IMR-90 (cell line): ENCODE results near the gene LARP1. TPM values are rescaled to one million over a fixed set of nuclear protein-coding genes. Genes with fewer than 3 reads are reported as not detected.

Experiments used
- ATAC-seq: fragments of 200-7000 bp; cut with Tn5 transposase; 2 replicates; pipeline ENCODE4 v1.9.1; 2020; ENCODE audit warnings: low read depth, mild to moderate bottlenecking, moderate library complexity
- BruUV-seq: library from RNA; stranded (reverse); fragments of 400-500 nt; replicated peaks from 2 replicates; lab custom pipeline; 2021; lab: Mats Ljungman, UMichigan
- CTCF ChIA-PET: fragments of 300-600 bp; formaldehyde crosslinking; extraction: SDS; loops from one replicate; lab custom pipeline; 2021; ENCODE audit warnings: antibody characterized with exemption; lab: Yijun Ruan, JAX
- POLR2A ChIA-PET: fragments of 300-600 bp; sonication (Branson Sonifier 250); formaldehyde crosslinking; loops from one replicate; lab custom pipeline; 2022; ENCODE audit warnings: antibody characterized with exemption; ENCODE audit not compliant: unreplicated experiment; lab: Charles Lee
- DNase-seq: peaks from one replicate; pipeline ENCODE4 v3.0.0; 2013
- H2AFZ ChIP-seq: replicated peaks from 2 replicates; pipeline ENCODE3; 2013; ENCODE audit warnings: low read length, mild to moderate bottlenecking; ENCODE audit not compliant: poor library complexity
- H2AK5ac ChIP-seq: 2 replicates; pipeline ENCODE4 v1.6.1; 2013; ENCODE audit warnings: low read depth, low read length, inconsistent platforms
- H2AK9ac ChIP-seq: replicated peaks from 2 replicates; pipeline ENCODE3; 2013; ENCODE audit warnings: mild to moderate bottlenecking, low read depth, low read length, moderate library complexity; ENCODE audit not compliant: poor library complexity
- H2BK120ac ChIP-seq: 2 replicates; pipeline ENCODE4 v1.6.1; 2013; ENCODE audit warnings: low read depth, low read length, inconsistent platforms
- H2BK15ac ChIP-seq: 3 replicates; pipeline ENCODE4 v1.6.1; 2013; ENCODE audit warnings: low read depth, low read length, inconsistent platforms
- H2BK20ac ChIP-seq: 2 replicates; pipeline ENCODE4 v1.6.1; 2013; ENCODE audit warnings: low read depth, mild to moderate bottlenecking, inconsistent platforms, low read length, moderate library complexity
- H2BK5ac ChIP-seq: 2 replicates; pipeline ENCODE4 v1.6.1; 2013; ENCODE audit warnings: mild to moderate bottlenecking, low read depth, low read length, inconsistent platforms; ENCODE audit not compliant: poor library complexity, severe bottlenecking
- H3K14ac ChIP-seq: replicated peaks from 2 replicates; pipeline ENCODE4 v1.6.1; 2013; ENCODE audit warnings: low read depth, low read length, inconsistent platforms
- H3K18ac ChIP-seq: 2 replicates; pipeline ENCODE4 v1.6.1; 2013; ENCODE audit warnings: low read depth, low read length, control low read depth
- H3K23ac ChIP-seq: 2 replicates; pipeline ENCODE4 v1.6.1; 2013; ENCODE audit warnings: low read depth, low read length, inconsistent platforms
- H3K27ac ChIP-seq: 2 replicates; pipeline ENCODE4 v1.5.1; 2013; ENCODE audit warnings: mild to moderate bottlenecking, control low read depth, low read length; ENCODE audit not compliant: insufficient read depth
- H3K27me3 ChIP-seq: 2 replicates; pipeline ENCODE4 v1.6.1; 2013; ENCODE audit warnings: low read length; ENCODE audit not compliant: control insufficient read depth, insufficient read depth
- H3K36me3 ChIP-seq: 2 replicates; pipeline ENCODE4 v1.6.1; 2013; ENCODE audit warnings: low read length, mixed read lengths; ENCODE audit not compliant: control insufficient read depth, insufficient read depth
- H3K4ac ChIP-seq: 2 replicates; pipeline ENCODE4 v1.6.1; 2013; ENCODE audit warnings: low read depth, low read length, inconsistent platforms
- H3K4me1 ChIP-seq: 2 replicates; pipeline ENCODE4 v1.6.1; 2013; ENCODE audit warnings: low read length, mixed read lengths; ENCODE audit not compliant: control insufficient read depth, insufficient read depth
- H3K4me2 ChIP-seq: 2 replicates; pipeline ENCODE4 v1.6.1; 2013; ENCODE audit warnings: low read depth, mild to moderate bottlenecking, control low read depth, low read length, moderate library complexity
- H3K4me3 ChIP-seq: 2 replicates; pipeline ENCODE4 v1.5.1; 2013; ENCODE audit warnings: low read depth, mild to moderate bottlenecking, control low read depth, low read length, moderate library complexity; ENCODE audit not compliant: insufficient read depth
- H3K56ac ChIP-seq: 2 replicates; pipeline ENCODE4 v1.6.1; 2013; ENCODE audit warnings: low read length, inconsistent platforms; ENCODE audit not compliant: insufficient read depth; ENCODE audit errors: extremely low read depth
- H3K79me1 ChIP-seq, 2 experiments: 2 replicates each; pipeline ENCODE4 v1.6.1; 2013; ENCODE audit warnings: low read length in 2 of 2, inconsistent platforms in 1 of 2, low read depth in 1 of 2
- H3K9ac ChIP-seq: 2 replicates; pipeline ENCODE4 v1.6.1; 2013; ENCODE audit warnings: low read depth, low read length, control low read depth
- H3K9me1 ChIP-seq: 2 replicates; pipeline ENCODE4 v1.6.1; 2013; ENCODE audit warnings: low read length, inconsistent platforms; ENCODE audit not compliant: insufficient read depth
- H3K9me3 ChIP-seq: 2 replicates; pipeline ENCODE4 v1.6.1; 2013; ENCODE audit warnings: low read length; ENCODE audit not compliant: control insufficient read depth, insufficient read depth
- H4K20me1 ChIP-seq: 2 replicates; pipeline ENCODE4 v1.6.1; 2013; ENCODE audit warnings: low read length, inconsistent platforms; ENCODE audit not compliant: insufficient read depth
- H4K5ac ChIP-seq: 2 replicates; pipeline ENCODE4 v1.6.1; 2013; ENCODE audit warnings: mild to moderate bottlenecking, low read depth, low read length, control low read depth
- H4K8ac ChIP-seq, 2 experiments: 2 replicates each; pipeline ENCODE4 v1.6.1; 2013; ENCODE audit warnings: low read depth in 2 of 2, low read length in 2 of 2, control low read depth in 1 of 2, inconsistent platforms in 1 of 2
- H4K91ac ChIP-seq: 2 replicates; pipeline ENCODE4 v1.6.1; 2013; ENCODE audit warnings: low read depth, low read length, inconsistent platforms; ENCODE audit not compliant: insufficient read depth
- CEBPB ChIP-seq: IDR thresholded peaks from 2 replicates; pipeline ENCODE4 v1.6.1; 2012; ENCODE audit warnings: low read depth, low read length, improper control_type of control experiment
- CHD1 ChIP-seq: IDR thresholded peaks from 2 replicates; pipeline ENCODE4 v1.6.1; 2012; ENCODE audit warnings: low read depth, low read length, improper control_type of control experiment
- ELK1 ChIP-seq: fragments of 150-350 bp; IDR thresholded peaks from 2 replicates; pipeline ENCODE4 v1.6.1; 2016; ENCODE audit warnings: low read depth, mild to moderate bottlenecking, low read length, moderate library complexity, borderline replicate concordance
- MAZ ChIP-seq: IDR thresholded peaks from 2 replicates; pipeline ENCODE4 v1.6.1; 2012; ENCODE audit warnings: low read depth, mild to moderate bottlenecking, low read length, improper control_type of control experiment, moderate library complexity, borderline replicate concordance
- MXI1 ChIP-seq: IDR thresholded peaks from 2 replicates; pipeline ENCODE4 v1.6.1; 2012; ENCODE audit warnings: low read depth, mild to moderate bottlenecking, low read length, moderate library complexity, borderline replicate concordance
- RCOR1 ChIP-seq: IDR thresholded peaks from 2 replicates; pipeline ENCODE4 v1.6.1; 2012; ENCODE audit warnings: mild to moderate bottlenecking, low read length, improper control_type of control experiment; ENCODE audit not compliant: insufficient replicate concordance
- WGBS, 2 experiments: methylation state at CpG; one replicate each; pipeline versions ENCODE4 v1.1.5 to v1.1.7; 2013; ENCODE audit warnings: missing lambda C conversion rate in 2 of 2; ENCODE audit not compliant: insufficient read length in 1 of 2; ENCODE audit errors: extremely low coverage in 2 of 2; 5-methylcytosine and 5-hydroxymethylcytosine counted together
- dilution Hi-C: fragments of 300-500 bp; cut with HindIII; formaldehyde crosslinking; loops from one replicate; pipeline ENCODE4 v1.14.3; 2018; ENCODE audit warnings: low sequenced_read_pairs; ENCODE audit not compliant: unreplicated experiment
- in situ Hi-C: fragments of 300-500 bp; cut with MboI; formaldehyde crosslinking; loops from 3 replicates; pipeline ENCODE4 v1.14.3; 2019; ENCODE audit warnings: low sequenced_read_pairs, inconsistent platforms, mixed read lengths
- intact Hi-C: fragments of 100-400 bp; cut with micrococcal nuclease; formaldehyde crosslinking; loops from 2 replicates; pipeline ENCODE4 v1.10.0; 2022
- polyA plus RNA-seq, 3 experiments: library from polyadenylated mRNA; depleted of rRNA; stranded (reverse); fragments of >200 nt; gene quantifications; 2 replicates each; pipeline ENCODE4 v1.2.3, GENCODE V29; 2012; ENCODE audit warnings: low replicate concordance in 1 of 3
- total RNA-seq: library from RNA; depleted of rRNA; stranded (reverse); fragments of >200 nt; gene quantifications from 2 replicates; pipeline ENCODE4 v1.2.3, GENCODE V29; 2012
- TF ChIP-seq, protein P1 (sequence below): fragments of 150-350 bp; IDR thresholded peaks from 2 replicates; pipeline ENCODE4 v1.6.1; 2017; ENCODE audit warnings: mild to moderate bottlenecking, antibody characterized with exemption, low read length, low read depth
- TF ChIP-seq, protein P2 (sequence below): conservative IDR thresholded peaks from 2 replicates; pipeline ENCODE4 v1.5.1; 2012; ENCODE audit warnings: mild to moderate bottlenecking, low read depth, low read length, improper control_type of control experiment

The LARP1 gene
- total and polyA plus RNA-seq, 2 of the 4 experiments (the other 2 are of a cell fraction), result 47.3 to 77.4 TPM

- Histone ChIP-seq H3K4me2 (peak overlapping the region; percentile 91), H3K56ac (0 out of 2 replicates have a peak overlapping the region, but pooled peaks have one; percentile 7), H3K14ac (no peak overlapping the region), H3K4me3 (peak overlapping the region; percentile 69), H3K4ac (peak overlapping the region; percentile 64), H4K20me1 (no peaks in the 10 kb centered on the region), H4K8ac (peak overlapping the region in 1 of 2 experiments; percentile 69; a peak in 1 of 4 replicates), H3K9me3 (no peaks in the 10 kb centered on the region), H2BK5ac (peak overlapping the region; percentile 30), H4K91ac (no peak overlapping the region), H4K5ac (peak overlapping the region; percentile 70; the same call in 1 of the 2 replicates), H2AFZ (no peak overlapping the region), H3K79me1 (no peaks in the 10 kb centered on the region), H3K27ac (no peak overlapping the region; the same call in 1 of the 2 replicates), H3K23ac (no peak overlapping the region), H2BK15ac (no peak overlapping the region), H3K18ac (peak overlapping the region; percentile 67; the same call in 1 of the 2 replicates), H3K4me1 (peaks cover 4% of the 10 kb centered on the region), H2AK5ac (no peak overlapping the region), H2BK20ac (no peak overlapping the region), H3K27me3 (no peaks in the 10 kb centered on the region), H3K9me1 (peaks cover 3% of the 10 kb centered on the region), H2BK120ac (no peak overlapping the region; the same call in 1 of the 2 replicates), H3K9ac (no peak overlapping the region), H2AK9ac (no peak overlapping the region), H3K36me3 (peaks cover 2% of the 10 kb centered on the region; the same call in 1 of the 2 replicates)
- in situ Hi-C loops, result no loop called here
- 60% methylated on average over 1 of the region's 2 CpGs; no CpG with 5 or more reads in 1 of the 2 experiments for WGBS, 2 experiments
- CTCF ChIA-PET, result no interaction called here
- DNase-seq (peak; percentile 47), ATAC-seq (peak; percentile 62)
- intact Hi-C loops, result no loop called here
- POLR2A ChIA-PET, result no interaction called here
- dilution Hi-C loops, result no loop called here
- BruUV-seq, result no TSS peak
- TF ChIP-seq CEBPB (peak; percentile 79; the same call in 1 of the 2 replicates), ELK1 (no peak), RCOR1 (no peak), CHD1 (no peak), MAZ (no peak), MXI1 (no peak)
- TF ChIP-seq, protein P1, sequence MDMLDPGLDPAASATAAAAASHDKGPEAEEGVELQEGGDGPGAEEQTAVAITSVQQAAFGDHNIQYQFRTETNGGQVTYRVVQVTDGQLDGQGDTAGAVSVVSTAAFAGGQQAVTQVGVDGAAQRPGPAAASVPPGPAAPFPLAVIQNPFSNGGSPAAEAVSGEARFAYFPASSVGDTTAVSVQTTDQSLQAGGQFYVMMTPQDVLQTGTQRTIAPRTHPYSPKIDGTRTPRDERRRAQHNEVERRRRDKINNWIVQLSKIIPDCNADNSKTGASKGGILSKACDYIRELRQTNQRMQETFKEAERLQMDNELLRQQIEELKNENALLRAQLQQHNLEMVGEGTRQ, result no peak
- TF ChIP-seq, protein P2, sequence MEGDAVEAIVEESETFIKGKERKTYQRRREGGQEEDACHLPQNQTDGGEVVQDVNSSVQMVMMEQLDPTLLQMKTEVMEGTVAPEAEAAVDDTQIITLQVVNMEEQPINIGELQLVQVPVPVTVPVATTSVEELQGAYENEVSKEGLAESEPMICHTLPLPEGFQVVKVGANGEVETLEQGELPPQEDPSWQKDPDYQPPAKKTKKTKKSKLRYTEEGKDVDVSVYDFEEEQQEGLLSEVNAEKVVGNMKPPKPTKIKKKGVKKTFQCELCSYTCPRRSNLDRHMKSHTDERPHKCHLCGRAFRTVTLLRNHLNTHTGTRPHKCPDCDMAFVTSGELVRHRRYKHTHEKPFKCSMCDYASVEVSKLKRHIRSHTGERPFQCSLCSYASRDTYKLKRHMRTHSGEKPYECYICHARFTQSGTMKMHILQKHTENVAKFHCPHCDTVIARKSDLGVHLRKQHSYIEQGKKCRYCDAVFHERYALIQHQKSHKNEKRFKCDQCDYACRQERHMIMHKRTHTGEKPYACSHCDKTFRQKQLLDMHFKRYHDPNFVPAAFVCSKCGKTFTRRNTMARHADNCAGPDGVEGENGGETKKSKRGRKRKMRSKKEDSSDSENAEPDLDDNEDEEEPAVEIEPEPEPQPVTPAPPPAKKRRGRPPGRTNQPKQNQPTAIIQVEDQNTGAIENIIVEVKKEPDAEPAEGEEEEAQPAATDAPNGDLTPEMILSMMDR, result 0 out of 2 replicates have a peak, but pooled peaks have one; percentile 7
These were observed 94.6 kb downstream of the LARP1 start for GRCh38 chr5:154849791-154850201.
